PFSK-1 (cell line): Measurements from ENCODE around the gene MCRIP1.

Experiments used
- POLR2AphosphoS5 ChIP-seq: IDR thresholded peaks from 2 replicates; pipeline ENCODE4 v1.6.1; 2012; ENCODE audit warnings: low read depth, mild to moderate bottlenecking, control low read depth, low read length, moderate library complexity
- TAF1 ChIP-seq: IDR thresholded peaks from 2 replicates; pipeline ENCODE4 v1.6.1; 2012; ENCODE audit warnings: low read length, control low read depth, borderline replicate concordance; ENCODE audit not compliant: insufficient read depth
- TF ChIP-seq, protein P1 (sequence below), 2 experiments: IDR thresholded peaks; 2 replicates each; pipeline versions ENCODE4 v1.6.1 to v1.8.0; 2011 to 2012; ENCODE audit warnings: low read depth in 2 of 2, low read length in 2 of 2, control low read depth in 1 of 2, inconsistent platforms in 1 of 2, mild to moderate bottlenecking in 1 of 2, moderate library complexity in 1 of 2; ENCODE audit not compliant: insufficient read depth in 1 of 2

DNA sequence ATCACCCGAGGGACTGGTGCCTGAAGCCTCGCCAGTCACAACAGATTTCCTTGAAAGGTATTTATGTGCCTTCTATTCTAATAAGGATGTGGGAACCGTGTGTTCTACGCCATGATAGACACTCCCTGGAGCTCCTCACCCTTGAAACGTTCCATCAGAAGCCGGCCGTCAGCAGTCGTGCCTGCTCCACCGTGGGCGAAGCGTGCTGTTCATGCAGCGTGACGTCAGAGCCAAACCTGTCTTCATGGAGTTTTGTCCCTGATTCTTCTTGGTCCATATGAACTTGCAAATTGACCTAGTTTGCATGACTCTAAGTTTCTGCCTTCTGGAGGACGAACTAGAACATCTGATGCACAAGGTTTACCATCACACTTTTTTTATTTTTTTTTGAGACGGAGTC, 6.2 kb upstream of the MCRIP1 start:
- TF ChIP-seq POLR2AphosphoS5, result no peak
- no peak for TF ChIP-seq TAF1
- TF ChIP-seq, protein P1, sequence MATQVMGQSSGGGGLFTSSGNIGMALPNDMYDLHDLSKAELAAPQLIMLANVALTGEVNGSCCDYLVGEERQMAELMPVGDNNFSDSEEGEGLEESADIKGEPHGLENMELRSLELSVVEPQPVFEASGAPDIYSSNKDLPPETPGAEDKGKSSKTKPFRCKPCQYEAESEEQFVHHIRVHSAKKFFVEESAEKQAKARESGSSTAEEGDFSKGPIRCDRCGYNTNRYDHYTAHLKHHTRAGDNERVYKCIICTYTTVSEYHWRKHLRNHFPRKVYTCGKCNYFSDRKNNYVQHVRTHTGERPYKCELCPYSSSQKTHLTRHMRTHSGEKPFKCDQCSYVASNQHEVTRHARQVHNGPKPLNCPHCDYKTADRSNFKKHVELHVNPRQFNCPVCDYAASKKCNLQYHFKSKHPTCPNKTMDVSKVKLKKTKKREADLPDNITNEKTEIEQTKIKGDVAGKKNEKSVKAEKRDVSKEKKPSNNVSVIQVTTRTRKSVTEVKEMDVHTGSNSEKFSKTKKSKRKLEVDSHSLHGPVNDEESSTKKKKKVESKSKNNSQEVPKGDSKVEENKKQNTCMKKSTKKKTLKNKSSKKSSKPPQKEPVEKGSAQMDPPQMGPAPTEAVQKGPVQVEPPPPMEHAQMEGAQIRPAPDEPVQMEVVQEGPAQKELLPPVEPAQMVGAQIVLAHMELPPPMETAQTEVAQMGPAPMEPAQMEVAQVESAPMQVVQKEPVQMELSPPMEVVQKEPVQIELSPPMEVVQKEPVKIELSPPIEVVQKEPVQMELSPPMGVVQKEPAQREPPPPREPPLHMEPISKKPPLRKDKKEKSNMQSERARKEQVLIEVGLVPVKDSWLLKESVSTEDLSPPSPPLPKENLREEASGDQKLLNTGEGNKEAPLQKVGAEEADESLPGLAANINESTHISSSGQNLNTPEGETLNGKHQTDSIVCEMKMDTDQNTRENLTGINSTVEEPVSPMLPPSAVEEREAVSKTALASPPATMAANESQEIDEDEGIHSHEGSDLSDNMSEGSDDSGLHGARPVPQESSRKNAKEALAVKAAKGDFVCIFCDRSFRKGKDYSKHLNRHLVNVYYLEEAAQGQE (IDR thresholded peaks at IDR 0.05; ENCODE audit: insufficient read depth in 1 of 2, low read depth in 2 of 2, low read length in 2 of 2), result no peak
